ENCODE results near the gene SPATC1L. TPM values are rescaled to one million over a fixed set of nuclear protein-coding genes. Genes with fewer than 3 reads are reported as not detected.
A peak's percentile ranks its signal among the peaks of the same experiment; 100 is the strongest.
"Not testable (repeated sequence)": the region's sequence is repeated elsewhere in the genome, so short reads cannot be mapped to it uniquely, and the experiment has no call there.

Gene SPATC1L
- total RNA-seq, 1 experiment from 2014 or later: 36.0 TPM

GRCh38 chr21:46226146-46226545 is 41.9 kb upstream of the SPATC1L start:
- peaks cover 30 to 32% of the 10 kb centered on the region in 2 experiments for H3K9me3 Mint-ChIP-seq
- no peak overlapping the region for H2AFZ ChIP-seq (ENCODE audit: low read length)
- no peak overlapping the region for H2BK120ac ChIP-seq (ENCODE audit: low read depth, low read length, poor library complexity, severe bottlenecking)
- peaks cover 33% of the 10 kb centered on the region for H3K79me2 ChIP-seq (ENCODE audit: insufficient read depth, low read length)
- no peak overlapping the region for H2BK15ac ChIP-seq (ENCODE audit: low read depth, low read length)
- no peak overlapping the region for H3T11ph ChIP-seq (ENCODE audit: low read length)
- H3K4ac ChIP-seq (ENCODE audit: low read depth, low read length): no peak overlapping the region
- H3K27me3 Mint-ChIP-seq (ENCODE audit: low read depth): peaks cover 12% of the 10 kb centered on the region
- H3K9me3 ChIP-seq (ENCODE audit: control insufficient read depth, low read depth, low read length): peaks cover 4% of the 10 kb centered on the region
- no peak overlapping the region for H3K27ac ChIP-seq (ENCODE audit: insufficient read length, low read depth, low read length)
- H3K9ac ChIP-seq (ENCODE audit: extremely low read depth, insufficient read length, low read length): no peak overlapping the region
- H3K18ac ChIP-seq (ENCODE audit: insufficient read length, low read depth, low read length): no peak overlapping the region
- H4K5ac ChIP-seq (ENCODE audit: insufficient read length, low read depth, low read length): no peak overlapping the region
- H3K56ac ChIP-seq (ENCODE audit: insufficient read length, low read depth, low read length): no peak overlapping the region
- no peaks in the 10 kb centered on the region for H3K27me3 ChIP-seq (ENCODE audit: insufficient read depth, low read length)
- DNase-seq: no peak
- peaks cover 3% of the 10 kb centered on the region for H4K20me1 ChIP-seq (ENCODE audit: control insufficient read depth, insufficient read depth, insufficient read length)
- no peaks in the 10 kb centered on the region for H3K23me2 ChIP-seq (ENCODE audit: insufficient read length, low read depth, low read length, poor library complexity, severe bottlenecking)
- no CpG with 5 or more reads among the region's 1 CpG for WGBS (ENCODE audit: extremely low coverage, insufficient read length, low lambda C conversion rate)
- no peak overlapping the region for H2AK5ac ChIP-seq (ENCODE audit: insufficient read length, low read length)
- TF ChIP-seq, protein P1, sequence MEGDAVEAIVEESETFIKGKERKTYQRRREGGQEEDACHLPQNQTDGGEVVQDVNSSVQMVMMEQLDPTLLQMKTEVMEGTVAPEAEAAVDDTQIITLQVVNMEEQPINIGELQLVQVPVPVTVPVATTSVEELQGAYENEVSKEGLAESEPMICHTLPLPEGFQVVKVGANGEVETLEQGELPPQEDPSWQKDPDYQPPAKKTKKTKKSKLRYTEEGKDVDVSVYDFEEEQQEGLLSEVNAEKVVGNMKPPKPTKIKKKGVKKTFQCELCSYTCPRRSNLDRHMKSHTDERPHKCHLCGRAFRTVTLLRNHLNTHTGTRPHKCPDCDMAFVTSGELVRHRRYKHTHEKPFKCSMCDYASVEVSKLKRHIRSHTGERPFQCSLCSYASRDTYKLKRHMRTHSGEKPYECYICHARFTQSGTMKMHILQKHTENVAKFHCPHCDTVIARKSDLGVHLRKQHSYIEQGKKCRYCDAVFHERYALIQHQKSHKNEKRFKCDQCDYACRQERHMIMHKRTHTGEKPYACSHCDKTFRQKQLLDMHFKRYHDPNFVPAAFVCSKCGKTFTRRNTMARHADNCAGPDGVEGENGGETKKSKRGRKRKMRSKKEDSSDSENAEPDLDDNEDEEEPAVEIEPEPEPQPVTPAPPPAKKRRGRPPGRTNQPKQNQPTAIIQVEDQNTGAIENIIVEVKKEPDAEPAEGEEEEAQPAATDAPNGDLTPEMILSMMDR (conservative IDR thresholded peaks at IDR 0.05): no peak
- H3K23ac ChIP-seq (ENCODE audit: insufficient read length, low read depth, low read length): no peak overlapping the region
- no peak overlapping the region for H3K27ac Mint-ChIP-seq
- no peak overlapping the region for H2BK5ac ChIP-seq (ENCODE audit: insufficient read length, low read length)
- peak overlapping the region in 1 of 2 experiments; percentile 29; a peak in 3 of 5 replicates for H3K4me3 Mint-ChIP-seq
- no peak overlapping the region for H4K91ac ChIP-seq (ENCODE audit: insufficient read length, low read depth, low read length)
- peak overlapping the region; percentile 7 for H3K4me2 ChIP-seq (ENCODE audit: insufficient read depth, insufficient read length, low read length)
- peaks cover 56 to 67% (median 61%) of the 10 kb centered on the region in 3 experiments for H3K36me3 Mint-ChIP-seq (ENCODE audit: insufficient read depth in 1 of 3, low read depth in 3 of 3)
- no peak overlapping the region for H2BK12ac ChIP-seq (ENCODE audit: insufficient read length, low read depth, low read length)
- H4K8ac ChIP-seq (replicated peaks; ENCODE audit: insufficient read length, low read depth, low read length): no peak overlapping the region
- H3K4me1 Mint-ChIP-seq: peaks cover 20 to 23% of the 10 kb centered on the region in 2 experiments
- H2BK20ac ChIP-seq (ENCODE audit: low read depth, low read length, poor library complexity, severe bottlenecking): no peak overlapping the region
- peaks cover 8% of the 10 kb centered on the region for H3K79me1 ChIP-seq (ENCODE audit: insufficient read depth, low read depth, low read length, poor library complexity, severe bottlenecking)
- H3K14ac ChIP-seq (ENCODE audit: insufficient read depth, low read length): no peak overlapping the region
- no peaks in the 10 kb centered on the region for H3K4me1 ChIP-seq (ENCODE audit: insufficient read depth, low read length)

GRCh38 chr21:46223661-46224060 is 39.4 kb upstream of the SPATC1L start:
- DNase-seq; H4K20me1 ChIP-seq (ENCODE audit: control insufficient read depth, insufficient read depth, insufficient read length): not testable (repeated sequence)

More at GRCh38 chr21:46223661-46224060, 39.4 kb upstream of the SPATC1L start:
- H2BK5ac ChIP-seq (ENCODE audit: insufficient read length, low read length); H3K23ac ChIP-seq (ENCODE audit: insufficient read length, low read depth, low read length); H2AK5ac ChIP-seq (ENCODE audit: insufficient read length, low read length); H3T11ph ChIP-seq (ENCODE audit: low read length); H3K79me1 ChIP-seq (ENCODE audit: insufficient read depth, low read depth, low read length, poor library complexity, severe bottlenecking); H2BK20ac ChIP-seq (ENCODE audit: low read depth, low read length, poor library complexity, severe bottlenecking); H3K4me2 ChIP-seq (ENCODE audit: insufficient read depth, insufficient read length, low read length); H3K18ac ChIP-seq (ENCODE audit: insufficient read length, low read depth, low read length); H2BK12ac ChIP-seq (ENCODE audit: insufficient read length, low read depth, low read length); H4K5ac ChIP-seq (ENCODE audit: insufficient read length, low read depth, low read length); H4K8ac ChIP-seq (replicated peaks; ENCODE audit: insufficient read length, low read depth, low read length); H2BK15ac ChIP-seq (ENCODE audit: low read depth, low read length); H2AFZ ChIP-seq (ENCODE audit: low read length); H2BK120ac ChIP-seq (ENCODE audit: low read depth, low read length, poor library complexity, severe bottlenecking); H3K27ac Mint-ChIP-seq; H3K9ac ChIP-seq (ENCODE audit: extremely low read depth, insufficient read length, low read length); H3K56ac ChIP-seq (ENCODE audit: insufficient read length, low read depth, low read length); H3K23me2 ChIP-seq (ENCODE audit: insufficient read length, low read depth, low read length, poor library complexity, severe bottlenecking); H3K4me1 ChIP-seq (ENCODE audit: insufficient read depth, low read length); H3K14ac ChIP-seq (ENCODE audit: insufficient read depth, low read length); H3K27ac ChIP-seq (ENCODE audit: insufficient read length, low read depth, low read length); H3K27me3 ChIP-seq (ENCODE audit: insufficient read depth, low read length); H3K4me3 Mint-ChIP-seq; H3K4ac ChIP-seq (ENCODE audit: low read depth, low read length); H4K91ac ChIP-seq (ENCODE audit: insufficient read length, low read depth, low read length); H3K27me3 Mint-ChIP-seq (ENCODE audit: low read depth); H3K9me3 ChIP-seq (ENCODE audit: control insufficient read depth, low read depth, low read length): not testable (repeated sequence)
- no CpG with 5 or more reads among the region's 18 CpGs for WGBS (ENCODE audit: extremely low coverage, insufficient read length, low lambda C conversion rate)
- peaks cover 11 to 13% of the 10 kb centered on the region in 2 experiments for H3K9me3 Mint-ChIP-seq
- peaks cover 11 to 14% of the 10 kb centered on the region in 2 experiments for H3K4me1 Mint-ChIP-seq
- H3K36me3 Mint-ChIP-seq (ENCODE audit: insufficient read depth in 1 of 3, low read depth in 3 of 3): peaks cover 49 to 63% (median 55%) of the 10 kb centered on the region in 3 experiments
- H3K79me2 ChIP-seq (ENCODE audit: insufficient read depth, low read length): peaks cover 38% of the 10 kb centered on the region

Measured in H9 (cell line).